ENCODE results near the gene BOC.

The BOC gene

DNA sequence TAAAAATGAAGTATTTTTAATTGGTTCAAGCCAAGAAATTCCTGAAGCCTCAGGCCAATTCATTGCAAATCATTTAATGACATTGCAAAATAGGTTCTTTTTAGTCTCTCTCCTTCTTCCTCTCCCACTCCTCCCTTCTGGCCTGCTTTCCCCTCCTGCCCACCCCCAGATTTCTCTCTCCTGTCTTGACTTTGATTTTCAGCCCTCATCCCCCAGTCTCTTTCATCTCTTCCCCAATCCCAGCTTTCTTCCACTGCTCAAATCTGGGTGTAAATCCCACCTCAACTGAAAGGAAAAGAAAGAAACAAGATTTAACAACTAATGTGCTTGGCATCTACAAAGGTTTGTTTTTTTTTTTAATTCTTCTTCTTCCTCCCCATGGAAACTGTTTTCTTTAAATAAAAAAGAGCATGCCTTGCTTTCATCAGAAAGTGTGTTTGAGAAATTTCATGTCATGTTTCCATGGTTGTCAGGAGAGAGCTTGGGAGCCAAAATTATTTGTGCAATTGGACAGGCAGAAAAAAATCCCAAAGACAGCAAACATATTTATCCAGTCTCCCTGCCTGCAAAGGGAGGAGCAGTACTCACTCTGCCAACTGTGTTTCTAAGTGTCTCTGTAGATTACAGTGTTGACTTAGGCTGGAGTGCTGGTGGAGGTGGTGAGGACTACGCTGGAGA, 50.4 kb downstream of the BOC start:
- TF ChIP-seq CTCF (IDR thresholded peaks at IDR 0.05; ENCODE audit: low read length, missing control alignments): no peak
- H3K4me3 ChIP-seq (replicated peaks; ENCODE audit: low read depth, low read length): no peak overlapping the region
- DNase-seq (ENCODE audit: low read depth): peak; percentile 47

- TF ChIP-seq CTCF (IDR thresholded peaks at IDR 0.05; ENCODE audit: low read length, missing control alignments): no peak
- H3K4me3 ChIP-seq (replicated peaks; ENCODE audit: low read depth, low read length): no peak overlapping the region
- no peak for DNase-seq (ENCODE audit: low read depth)
Observed at GRCh38 chr3:113262304-113262665, 50.9 kb downstream of the BOC start.

- H3K4me3 ChIP-seq (replicated peaks; ENCODE audit: low read depth, low read length): no peak overlapping the region
- no peak for TF ChIP-seq CTCF (IDR thresholded peaks at IDR 0.05; ENCODE audit: low read length, missing control alignments)
- no peak for DNase-seq (ENCODE audit: low read depth)
Observed at GRCh38 chr3:113263020-113263419, 51.7 kb downstream of the BOC start.

DNA sequence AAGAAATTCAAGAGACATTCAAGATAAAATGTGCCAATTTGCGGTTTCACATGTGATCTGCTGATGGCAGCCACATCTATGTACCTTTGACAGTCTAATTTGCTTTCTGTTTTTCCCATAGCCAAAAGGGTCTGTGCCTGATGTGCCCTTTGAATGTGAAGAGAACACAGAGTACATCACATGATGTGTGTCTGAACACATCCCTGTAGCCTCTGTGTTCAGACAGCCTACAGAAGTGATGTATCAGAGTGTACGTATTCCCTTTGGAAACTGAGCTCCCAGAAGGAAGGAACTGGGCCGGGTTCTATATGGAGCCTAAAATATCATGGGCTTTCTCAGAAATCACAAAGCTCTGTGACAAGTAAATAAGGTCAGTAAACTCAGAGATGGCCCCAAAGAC, 52.4 kb downstream of the BOC start:
- DNase-seq (ENCODE audit: low read depth): no peak
- no peak overlapping the region for H3K4me3 ChIP-seq (replicated peaks; ENCODE audit: low read depth, low read length)
- no peak for TF ChIP-seq CTCF (IDR thresholded peaks at IDR 0.05; ENCODE audit: low read length, missing control alignments)

DNA sequence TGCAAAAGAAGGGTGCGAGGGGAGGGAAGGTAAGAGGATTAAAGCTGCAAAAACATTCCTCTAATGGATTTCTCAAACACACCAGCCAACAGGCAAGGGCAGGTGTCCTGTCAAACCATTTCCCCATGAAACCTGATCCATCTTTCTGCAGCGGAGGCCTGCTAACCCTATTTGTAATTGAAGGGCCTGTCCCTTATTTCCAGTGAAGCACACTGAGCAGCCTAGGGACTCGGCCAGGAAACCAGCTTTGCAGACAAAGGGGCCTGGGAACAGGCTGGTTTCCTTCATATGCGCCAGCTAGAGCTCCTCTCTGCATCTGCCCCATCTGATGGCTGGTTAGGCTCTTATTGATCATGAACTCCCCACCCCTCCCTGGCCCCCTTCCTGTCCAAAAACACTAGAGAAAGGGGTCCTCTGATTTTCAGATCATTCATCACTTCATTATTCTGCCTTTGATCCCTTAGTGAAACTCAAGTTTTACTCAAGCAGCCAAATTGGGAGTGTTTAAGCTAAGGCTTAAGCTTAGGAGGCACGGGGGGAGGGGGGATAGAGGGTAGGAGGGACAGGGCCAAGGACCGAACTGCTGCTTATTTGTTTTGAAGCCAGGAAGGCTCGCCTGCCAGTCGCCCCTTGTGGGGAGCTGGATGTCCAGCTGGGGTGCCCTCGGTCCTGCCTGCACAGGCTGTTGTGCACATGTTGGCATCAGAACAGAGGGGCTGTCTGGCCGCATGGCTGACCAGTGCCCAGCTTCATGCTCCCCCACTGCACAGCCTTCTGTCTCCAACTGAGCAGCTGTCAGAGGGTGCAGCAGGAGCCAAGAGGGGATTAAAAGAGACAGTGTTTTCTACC, 53.1 kb downstream of the BOC start:
- no peak for DNase-seq (ENCODE audit: low read depth)
- TF ChIP-seq CTCF (IDR thresholded peaks at IDR 0.05; ENCODE audit: low read length, missing control alignments): no peak
- H3K4me3 ChIP-seq (replicated peaks; ENCODE audit: low read depth, low read length): no peak overlapping the region

DNA sequence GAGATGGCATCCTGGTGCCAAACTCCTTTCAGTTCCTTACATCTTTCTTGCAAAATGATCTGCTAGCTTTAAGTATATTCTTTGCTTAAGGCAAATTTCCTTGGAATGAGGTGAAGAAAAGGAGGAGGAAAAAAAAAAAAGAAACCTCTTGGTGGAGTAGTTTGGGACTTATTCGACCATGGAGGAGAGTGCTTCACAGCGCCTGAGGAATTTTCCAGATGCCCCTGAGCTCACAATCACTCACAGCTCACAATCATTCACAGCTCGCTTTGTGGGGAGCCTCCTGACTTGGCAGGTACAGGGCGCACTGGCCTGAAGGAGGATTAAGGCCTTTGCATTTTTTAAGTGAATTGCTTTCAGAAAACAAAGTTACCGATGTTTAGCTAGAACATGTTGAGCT, 53.9 kb downstream of the BOC start:
- no peak for DNase-seq (ENCODE audit: low read depth)
- no peak for TF ChIP-seq CTCF (IDR thresholded peaks at IDR 0.05; ENCODE audit: low read length, missing control alignments)
- no peak overlapping the region for H3K4me3 ChIP-seq (replicated peaks; ENCODE audit: low read depth, low read length)

All from fibroblast of pulmonary artery (primary cell).